K562 (cell line): ENCODE data around the gene SCGB1A1. TPM values are rescaled to one million over a fixed set of nuclear protein-coding genes. Genes with fewer than 3 reads are reported as not detected.

ENCODE experiments used
- ATAC-seq: fragments of 200-7000 bp; cut with Tn5 transposase; 3 replicates; pipeline ENCODE4 v1.9.1; 2020; ENCODE audit warnings: moderate library complexity
- BruUV-seq: library from RNA; stranded (reverse); fragments of 400-500 nt; replicated peaks from 2 replicates; lab custom pipeline; 2021; lab: Mats Ljungman, UMichigan
- CTCF ChIA-PET: fragments of 300-600 bp; formaldehyde crosslinking; extraction: SDS; loops from one replicate; lab custom pipeline; 2021; ENCODE audit warnings: low intra/inter-chr PET ratio; lab: Yijun Ruan, JAX
- POLR2A ChIA-PET: fragments of 300-600, 350-650 bp; sonication (Branson Sonifier 250); formaldehyde crosslinking; extraction: SDS; loops from one replicate; lab custom pipeline; 2021; ENCODE audit warnings: antibody characterized with exemption, inconsistent platforms; lab: Yijun Ruan, JAX
- DNase-seq, 4 experiments: peaks; one replicate each; pipeline versions ENCODE4 v3.0.0 to v3.0.0-alpha.2; 2011 to 2018; ENCODE audit warnings: low spot score in 3 of 4, mixed read lengths in 3 of 4; ENCODE audit errors: extremely low read depth in 1 of 4
- FAIRE-seq: peaks from 2 replicates; lab custom pipeline; 2011; peaks lifted over from hg19 to GRCh38; lab: Jason Lieb, UNC
- H2AFZ ChIP-seq: 2 replicates; pipeline ENCODE4 v1.6.0; 2011; ENCODE audit warnings: low read depth, low read length, control low read depth, inconsistent platforms
- H3K27ac ChIP-seq: fragments of 200-600 bp; 3 replicates; pipeline ENCODE4 v1.8.0; 2011; ENCODE audit warnings: low read depth, mild to moderate bottlenecking, control low read depth, inconsistent platforms, low read length, moderate library complexity, mixed read lengths; ENCODE audit errors: extremely low read depth
- H3K27me3 ChIP-seq, 2 experiments: fragments of 300-600 bp in 1 of 2; 2 replicates in 1 of 2; 3 replicates in 1 of 2; pipeline versions ENCODE4 v1.6.0 to v1.8.0; 2011; ENCODE audit warnings: inconsistent platforms in 2 of 2, low read length in 2 of 2, mild to moderate bottlenecking in 1 of 2, mixed read lengths in 1 of 2, moderate library complexity in 1 of 2; ENCODE audit not compliant: control insufficient read depth in 2 of 2, insufficient read depth in 2 of 2
- H3K36me3 ChIP-seq: fragments of 300-600 bp; 3 replicates; pipeline ENCODE4 v1.8.0; 2011; ENCODE audit warnings: mild to moderate bottlenecking, low read length, inconsistent platforms; ENCODE audit not compliant: control insufficient read depth, insufficient read depth
- H3K4me1 ChIP-seq, 2 experiments: fragments of 200-600 bp in 1 of 2; replicated peaks in 1 of 2; 2 replicates in 1 of 2; 3 replicates in 1 of 2; pipeline versions ENCODE4 v1.5.1 to v1.8.0; 2011; ENCODE audit warnings: inconsistent platforms in 2 of 2, low read length in 2 of 2, mild to moderate bottlenecking in 1 of 2, mixed read lengths in 1 of 2, moderate library complexity in 1 of 2; ENCODE audit not compliant: control insufficient read depth in 2 of 2, insufficient read depth in 2 of 2
- H3K4me2 ChIP-seq: 2 replicates; pipeline ENCODE4 v1.6.1; 2011; ENCODE audit warnings: low read length, control low read depth, inconsistent platforms, mixed read lengths; ENCODE audit not compliant: insufficient read depth
- H3K4me3 ChIP-seq: fragments of 200-600 bp; sonication (generic), shearing (Covaris generic); 2 replicates; pipeline ENCODE4 v1.5.1; 2016; ENCODE audit warnings: control low read depth, inconsistent platforms
- H3K79me2 ChIP-seq: fragments of 200-600 bp; 3 replicates; pipeline ENCODE4 v1.8.0; 2011; ENCODE audit warnings: low read length, inconsistent platforms; ENCODE audit not compliant: control insufficient read depth, insufficient read depth
- H3K9ac ChIP-seq, 2 experiments: 2 replicates each; pipeline versions ENCODE4 v1.6.0 to v1.6.1; 2011; ENCODE audit warnings: low read depth in 2 of 2, low read length in 2 of 2, control low read depth in 1 of 2, inconsistent platforms in 1 of 2, mild to moderate bottlenecking in 1 of 2, mixed read lengths in 1 of 2; ENCODE audit not compliant: insufficient read depth in 1 of 2
- H3K9me1 ChIP-seq: one replicate; pipeline ENCODE4 v1.6.0; 2011; ENCODE audit warnings: inconsistent platforms, mild to moderate bottlenecking, low read length, moderate library complexity; ENCODE audit not compliant: control insufficient read depth, insufficient read depth
- H3K9me3 ChIP-seq: replicated peaks from 2 replicates; pipeline ENCODE4 v1.5.1; 2011; ENCODE audit warnings: low read depth, low read length, inconsistent platforms; ENCODE audit not compliant: control insufficient read depth, insufficient read depth
- H4K20me1 ChIP-seq: replicated peaks from 2 replicates; pipeline ENCODE4 v1.6.1; 2011; ENCODE audit warnings: low read length, inconsistent platforms, mixed read lengths; ENCODE audit not compliant: control insufficient read depth, insufficient read depth
- CBX2 ChIP-seq: fragments of 200-600 bp; sonication (generic); IDR thresholded peaks from one replicate; pipeline ENCODE4 v1.6.1; 2012; ENCODE audit warnings: mild to moderate bottlenecking, low read length, inconsistent platforms; ENCODE audit not compliant: insufficient read depth, poor library complexity, severe bottlenecking
- FOXA3 ChIP-seq, 2 experiments: fragments of 450-650 bp in 1 of 2; sonication (generic) in 1 of 2; formaldehyde crosslinking; IDR thresholded peaks in 1 of 2; conservative IDR thresholded peaks in 1 of 2; 2 replicates each; pipeline versions ENCODE4 v1.4.0 to v1.8.0; 2020 to 2022; ENCODE audit warnings: mild to moderate bottlenecking in 2 of 2, missing genetic modification reagents in 1 of 2
- GTF2E2 ChIP-seq: fragments of 200-800 bp; sonication (Bioruptor generic); IDR thresholded peaks from 2 replicates; pipeline ENCODE4 v1.6.1; 2016; ENCODE audit warnings: missing genetic modification characterization, missing compliant biosample characterization
- HDAC1 ChIP-seq, 2 experiments: fragments of 450-650 bp; IDR thresholded peaks; 2 replicates each; pipeline ENCODE4 v1.6.1; 2016 to 2017; ENCODE audit warnings: inconsistent platforms in 1 of 2, mild to moderate bottlenecking in 1 of 2, moderate library complexity in 1 of 2
- NFE2 ChIP-seq: IDR thresholded peaks from 2 replicates; pipeline ENCODE4 v1.6.1; 2014; ENCODE audit warnings: antibody characterized with exemption, low read depth
- RBM14 ChIP-seq: fragments of 200-400 bp; formaldehyde crosslinking; IDR thresholded peaks from 2 replicates; pipeline ENCODE4 v1.6.1; 2018; ENCODE audit warnings: low read depth, mild to moderate bottlenecking, low read length, moderate library complexity, borderline replicate concordance; ENCODE audit not compliant: insufficient read depth
- SRSF3 ChIP-seq: fragments of 200-400 bp; formaldehyde crosslinking; IDR thresholded peaks from 2 replicates; pipeline ENCODE4 v1.6.1; 2016; ENCODE audit warnings: mild to moderate bottlenecking, low read length, moderate library complexity; ENCODE audit not compliant: insufficient read depth
- VEZF1 ChIP-seq: fragments of 200-800 bp; sonication (Bioruptor generic); IDR thresholded peaks from 2 replicates; pipeline ENCODE4 v1.6.1; 2017; ENCODE audit warnings: missing genetic modification characterization, missing compliant biosample characterization
- ZMIZ1 ChIP-seq, 2 experiments: fragments of 150-350 bp in 1 of 2; IDR thresholded peaks; 2 replicates each; pipeline ENCODE4 v1.6.1; 2012 to 2016; ENCODE audit warnings: low read depth in 2 of 2, low read length in 2 of 2, mild to moderate bottlenecking in 1 of 2, moderate library complexity in 1 of 2
- ZNF518B ChIP-seq: fragments of 250-450 bp; sonication (Bioruptor Pico); IDR thresholded peaks from 2 replicates; pipeline ENCODE4 v1.5.0; 2021; ENCODE audit warnings: mild to moderate bottlenecking, moderate library complexity
- WGBS: fragments of 100-300 bp; shearing (Covaris generic); methylation state at CpG from one replicate; pipeline ENCODE4 v1.1.6; 2016; ENCODE audit warnings: low coverage, mixed read lengths; ENCODE audit not compliant: insufficient coverage; ENCODE audit errors: missing lambda C conversion rate; 5-methylcytosine and 5-hydroxymethylcytosine counted together
- in situ Hi-C: fragments of 300-500 bp; cut with MboI; formaldehyde crosslinking; loops from 4 replicates; pipeline ENCODE4 v1.15.0; 2018; ENCODE audit warnings: inconsistent platforms, mixed read lengths
- intact Hi-C: fragments of 100-400 bp; cut with micrococcal nuclease; formaldehyde crosslinking; loops from 2 replicates; pipeline ENCODE4 v1.14.2; 2022
- polyA plus RNA-seq, 8 experiments: library from polyadenylated mRNA; depleted of rRNA in 4 of 8; stranded (reverse) in 5 of 8; unstranded in 3 of 8; fragments of >200 nt; fragmentation: Nextera tagmentation in 2 of 8; fragmentation: Illumina TruSeq in 1 of 8; extraction: Ambion mirVana in 2 of 8; extraction: Trizol in 1 of 8; gene quantifications; 2 replicates each; pipeline versions ENCODE4 v1.2.1 to v1.2.3, GENCODE V29; 2011 to 2014; ENCODE audit warnings: inconsistent platforms in 1 of 8, missing spikeins in 1 of 8
- total RNA-seq, 7 experiments: library from RNA; depleted of rRNA in 6 of 7; stranded (reverse); fragments of >200 nt in 6 of 7; fragmentation: Illumina TruSeq in 2 of 7; extraction: Trizol in 2 of 7; gene quantifications; 2 replicates each; pipeline versions ENCODE4 v1.2.1 to v1.2.3, GENCODE V29; 2011 to 2021; ENCODE audit warnings: low replicate concordance in 1 of 7

Gene SCGB1A1
- total and polyA plus RNA-seq, 9 of the 15 experiments (the other 6 are each of a cell fraction or from before 2014, with no cell fraction given), result 0.55 TPM; not detected in 8

- Histone ChIP-seq H3K4me1 (peaks cover 12 to 14% of the 10 kb centered on the region in 2 experiments; a peak in 4 of 5 replicates), H4K20me1 (no peaks in the 10 kb centered on the region), H3K9me1 (no peaks in the 10 kb centered on the region), H3K27me3 (no peaks in the 10 kb centered on the region), H3K27ac (no peak overlapping the region), H3K4me2 (no peak overlapping the region), H3K9ac (no peak overlapping the region), H3K9me3 (no peaks in the 10 kb centered on the region), H2AFZ (no peak overlapping the region), H3K79me2 (no peaks in the 10 kb centered on the region), H3K4me3 (no peak overlapping the region), H3K36me3 (no peaks in the 10 kb centered on the region)
- in situ Hi-C loops, result no loop called here
- ATAC-seq (no peak), DNase-seq (no peak), FAIRE-seq (no peak)
- intact Hi-C loops, result no loop called here
- ChIA-PET POLR2A (no interaction called here), CTCF (no interaction called here)
- BruUV-seq, result no TSS peak
- WGBS, result 31% methylated on average over 4 of the region's 4 CpGs
- no peak for TF ChIP-seq ZMIZ1 (IDR thresholded peaks at IDR 0.05; ENCODE audit: low read depth in 2 of 2, low read length in 2 of 2)
- TF ChIP-seq VEZF1, result no peak
- no peak for TF ChIP-seq HDAC1 (IDR thresholded peaks at IDR 0.05)
- no peak for TF ChIP-seq GTF2E2 (tag)
- no peak for TF ChIP-seq CBX2
- TF ChIP-seq RBM14, result no peak
- TF ChIP-seq FOXA3 (CRISPR knock-in tag; conservative IDR thresholded peaks at IDR 0.05 in 1 of 2, IDR thresholded peaks at IDR 0.05 in 1 of 2), result no peak
- no peak for TF ChIP-seq SRSF3
- no peak for TF ChIP-seq NFE2
- no peak for TF ChIP-seq ZNF518B (CRISPR knock-in tag)
- TF ChIP-seq, all 486 proteins: peak for 0
Measured at GRCh38 chr11:62438641-62439040, 19.8 kb downstream of the SCGB1A1 start.
